Activated T-cell treated with anti-CD3 and anti-CD28 coated beads, Interleukin-2, amount 50 U/mL, for 72 hours (primary cell): ENCODE data around the gene RPL9. TPM values are rescaled to one million over a fixed set of nuclear protein-coding genes. Genes with fewer than 3 reads are reported as not detected.
A peak's percentile ranks its signal among the peaks of the same experiment; 100 is the strongest.
"Not testable (repeated sequence)": the region's sequence is repeated elsewhere in the genome, so short reads cannot be mapped to it uniquely, and the experiment has no call there.

ENCODE experiments used
- ATAC-seq, 2 donors: fragments of 150-1000 bp; cut with Tn5 transposase; replicated peaks in 1 of 2; 2 replicates each; pipeline ENCODE4 v1.10.0; 2021; ENCODE audit warnings: moderate library complexity in 2 of 2, mild to moderate bottlenecking in 1 of 2
- DNase-seq, 2 donors: peaks; one replicate each; pipeline ENCODE4 v3.0.0; 2021 to 2022; ENCODE audit warnings: mixed read lengths in 1 of 2
- H3K27ac Mint-ChIP-seq: one replicate; pipeline ENCODE4 v1.8.0; 2022; ENCODE audit warnings: mild to moderate bottlenecking, moderate library complexity, mixed read lengths
- H3K27me3 Mint-ChIP-seq: one replicate; pipeline ENCODE4 v1.8.0; 2022; ENCODE audit warnings: low read depth, mixed read lengths
- H3K36me3 Mint-ChIP-seq, 2 donors: one replicate each; pipeline ENCODE4 v1.8.0; 2022; ENCODE audit warnings: mixed read lengths in 2 of 2, mild to moderate bottlenecking in 1 of 2; ENCODE audit not compliant: insufficient read depth in 2 of 2
- H3K4me1 Mint-ChIP-seq: one replicate; pipeline ENCODE4 v1.8.0; 2022; ENCODE audit warnings: low read depth, mixed read lengths
- H3K4me3 Mint-ChIP-seq, 2 donors: one replicate each; pipeline ENCODE4 v1.8.0; 2022; ENCODE audit warnings: mild to moderate bottlenecking in 2 of 2, mixed read lengths in 2 of 2, moderate library complexity in 2 of 2
- H3K9me3 Mint-ChIP-seq, 2 donors: one replicate each; pipeline ENCODE4 v1.8.0; 2022; ENCODE audit warnings: mixed read lengths in 2 of 2
- total RNA-seq, 2 donors: library from RNA; stranded (reverse); gene quantifications; one replicate each; pipeline ENCODE4 v1.2.3, GENCODE V29; 2022

The RPL9 gene
- total RNA-seq: 1,000 to 10,000 TPM; 2,445 to 2,588 TPM

DNA sequence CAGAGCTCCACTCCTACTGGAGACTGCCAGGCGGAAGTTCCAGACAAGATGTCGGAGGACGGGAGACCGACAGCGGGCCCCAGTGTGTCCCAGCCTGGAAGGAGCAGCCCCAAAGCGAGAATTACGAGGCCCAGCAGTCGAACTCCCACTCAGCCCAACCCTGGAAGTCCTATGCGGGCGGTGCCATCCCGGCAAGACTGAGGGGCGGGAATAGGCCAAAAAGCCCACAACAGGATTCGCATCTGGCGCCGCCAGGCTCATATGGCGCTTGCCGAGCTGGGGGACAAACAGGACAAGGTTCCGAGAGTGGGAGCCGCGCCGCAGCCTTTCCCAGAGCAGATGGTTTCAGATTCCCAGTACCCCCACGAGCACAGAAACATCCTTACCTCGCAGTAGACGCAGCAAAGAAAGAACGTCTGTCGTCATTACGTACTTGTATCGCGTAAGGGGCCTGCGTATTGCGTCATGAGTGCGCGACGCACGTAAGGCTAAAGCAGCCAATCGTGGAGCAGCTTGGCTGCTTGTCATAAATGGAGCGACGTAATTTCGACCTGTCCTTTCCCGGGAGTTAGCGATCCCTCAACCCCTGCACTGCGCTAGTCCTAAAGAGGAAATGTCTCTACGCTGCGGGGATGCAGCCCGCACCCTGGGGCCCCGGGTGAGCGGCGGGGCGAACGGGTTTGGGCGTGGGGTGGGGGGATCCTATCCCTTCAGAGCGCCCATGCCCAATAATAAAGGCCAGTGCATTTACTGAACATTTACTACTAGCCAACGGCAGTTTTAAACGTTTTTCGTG lies at the start of gene RPL9, which contains the start of gene LIAS:
RPL9 (minus strand) TSS at position 418 of the 796 bp plus-strand sequence. CDS start 483 bp downstream, outside the sequence.
LIAS (plus strand) TSS at position 552 of the 796 bp plus-strand sequence; CDS start at position 614, 62 bp downstream.
- Mint-ChIP-seq H3K36me3 (peaks cover 23 to 46% of the 10 kb centered on the region in 2 donors), H3K27ac (peak within 1 kb of the TSS; percentile 100)

DNA sequence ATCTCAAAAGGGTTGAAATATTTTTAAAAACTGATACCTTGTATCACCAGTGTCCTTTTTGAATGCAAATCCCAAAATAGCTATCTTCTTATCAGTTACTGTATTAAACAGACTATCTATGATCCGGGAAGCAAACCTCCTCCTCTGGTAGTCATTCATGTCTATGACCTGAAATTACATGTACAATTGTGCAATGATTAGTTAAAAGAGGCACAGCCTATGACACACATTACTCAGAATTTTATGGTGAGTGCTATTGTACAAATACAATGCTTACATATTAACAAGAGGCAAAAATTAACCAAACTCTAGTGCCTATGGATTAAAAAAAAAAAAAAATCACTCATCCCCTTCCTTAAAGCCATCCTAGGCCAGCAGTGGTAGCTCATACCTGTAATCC lies 46.9 kb upstream of the RPL9 start:
- ATAC-seq (no peak), DNase-seq (no peak)
- H3K9me3 Mint-ChIP-seq: no peaks in the 10 kb centered on the region
- peaks cover 3 to 9% of the 10 kb centered on the region in 2 donors for H3K36me3 Mint-ChIP-seq
- no peaks in the 10 kb centered on the region for H3K27me3 Mint-ChIP-seq
- no peak overlapping the region for H3K27ac Mint-ChIP-seq
- H3K4me1 Mint-ChIP-seq: no peaks in the 10 kb centered on the region
- H3K4me3 Mint-ChIP-seq: no peak overlapping the region

More for the DNA sequence above, at the start of gene RPL9, which contains the start of gene LIAS:
- ATAC-seq: peak; percentile 92 to 93
- Mint-ChIP-seq H3K4me1 (peaks cover 70% of the 10 kb centered on the region), H3K4me3 (peak within 1 kb of the TSS; percentile 97 to 99), H3K27me3 (no peaks in the 10 kb centered on the region), H3K9me3 (no peaks in the 10 kb centered on the region)
- DNase-seq: peak; percentile 93

GRCh38 chr4:39504538-39504937 lies 45.8 kb upstream of the RPL9 start:
- Mint-ChIP-seq H3K4me3 (no peak overlapping the region), H3K9me3 (no peaks in the 10 kb centered on the region), H3K36me3 (peaks cover 3 to 9% of the 10 kb centered on the region in 2 donors), H3K27me3 (no peaks in the 10 kb centered on the region), H3K4me1 (no peaks in the 10 kb centered on the region), H3K27ac (no peak overlapping the region)
- DNase-seq (no peak), ATAC-seq (no peak)

- H3K27ac Mint-ChIP-seq, H3K27me3 Mint-ChIP-seq, H3K4me1 Mint-ChIP-seq, H3K9me3 Mint-ChIP-seq, H3K4me3 Mint-ChIP-seq, H3K36me3 Mint-ChIP-seq, ATAC-seq, DNase-seq: not testable (repeated sequence)
Observed at GRCh38 chr4:39502664-39503035, 43.9 kb upstream of the RPL9 start.

DNA sequence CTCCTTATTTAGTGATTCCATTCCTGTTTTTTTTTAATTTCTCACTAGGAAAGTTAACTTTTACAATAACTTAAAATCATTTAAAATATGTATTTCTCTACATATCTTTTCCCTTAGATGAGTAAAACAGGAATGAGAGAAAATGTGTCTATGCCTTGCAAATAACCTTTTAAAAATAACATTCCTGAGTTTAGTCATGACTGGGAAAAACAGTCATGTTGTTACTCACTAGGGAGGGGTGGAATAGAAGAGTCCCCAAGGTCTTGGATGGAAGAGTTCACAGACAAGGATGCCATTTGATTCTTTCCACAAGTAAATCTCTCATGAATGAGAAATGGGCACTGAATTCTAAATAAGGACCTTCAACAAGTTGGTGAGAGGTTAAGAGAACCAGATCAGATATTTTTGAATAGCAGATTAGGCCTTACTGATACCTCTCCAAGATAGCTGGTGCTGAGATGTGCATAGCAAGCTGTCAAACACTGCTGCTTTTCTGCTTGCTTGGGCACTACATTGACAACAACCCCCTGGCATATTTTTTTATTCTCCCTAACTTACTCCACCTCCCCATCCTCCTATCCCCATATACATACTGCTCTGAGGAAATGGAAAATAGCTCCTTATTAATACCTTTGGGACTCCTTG lies 43.4 kb upstream of the RPL9 start:
- ATAC-seq (no peak), DNase-seq (no peak)
- Mint-ChIP-seq H3K27ac (peak overlapping the region; percentile 28), H3K27me3 (no peaks in the 10 kb centered on the region), H3K36me3 (peaks cover 3 to 4% of the 10 kb centered on the region in 2 donors), H3K4me3 (no peak overlapping the region), H3K4me1 (no peaks in the 10 kb centered on the region), H3K9me3 (no peaks in the 10 kb centered on the region)

- Mint-ChIP-seq H3K27ac (no peak overlapping the region), H3K9me3 (no peaks in the 10 kb centered on the region), H3K27me3 (no peaks in the 10 kb centered on the region), H3K36me3 (peaks cover under 1 to 2% of the 10 kb centered on the region in 2 donors), H3K4me3 (no peak overlapping the region), H3K4me1 (no peaks in the 10 kb centered on the region)
- DNase-seq: no peak
- ATAC-seq: no peak
Observed at GRCh38 chr4:39498727-39499020, 40.0 kb upstream of the RPL9 start.

GRCh38 chr4:39497909-39498726 lies 39.4 kb upstream of the RPL9 start:
- no peak for DNase-seq
- peaks cover 0 to 2% of the 10 kb centered on the region in 2 donors for H3K36me3 Mint-ChIP-seq
- H3K4me1 Mint-ChIP-seq: no peaks in the 10 kb centered on the region
- H3K27ac Mint-ChIP-seq: no peak overlapping the region
- no peak overlapping the region for H3K4me3 Mint-ChIP-seq
- no peaks in the 10 kb centered on the region for H3K9me3 Mint-ChIP-seq
- ATAC-seq: no peak
- H3K27me3 Mint-ChIP-seq: no peaks in the 10 kb centered on the region

- no peak for ATAC-seq
- Mint-ChIP-seq H3K27me3 (no peaks in the 10 kb centered on the region), H3K36me3 (no peaks in the 10 kb centered on the region), H3K4me1 (no peaks in the 10 kb centered on the region), H3K9me3 (no peaks in the 10 kb centered on the region), H3K4me3 (no peak overlapping the region), H3K27ac (no peak overlapping the region)
- no peak for DNase-seq
Observed at GRCh38 chr4:39495446-39496213, 36.9 kb upstream of the RPL9 start.

DNA sequence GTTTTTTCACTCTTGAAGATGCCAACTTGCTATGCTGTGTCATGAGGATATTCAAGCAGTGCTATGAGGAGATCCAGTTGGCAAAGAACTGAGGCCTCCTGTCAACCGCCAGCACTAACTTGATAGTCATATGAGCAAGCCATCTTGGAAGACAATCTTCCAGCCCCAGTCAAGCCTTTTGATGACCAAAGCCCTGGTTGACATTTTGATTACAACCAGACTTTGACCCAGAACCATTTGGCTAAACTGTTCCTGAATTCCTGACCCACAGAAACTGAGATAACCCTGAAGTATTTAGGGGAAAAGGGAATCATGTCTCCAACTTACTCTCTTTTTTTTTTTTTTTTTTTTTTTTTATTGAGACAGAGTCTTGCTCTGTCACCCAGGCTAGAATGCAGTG lies 35.6 kb upstream of the RPL9 start:
- ATAC-seq (no peak), DNase-seq (no peak)
- H3K36me3 Mint-ChIP-seq: no peaks in the 10 kb centered on the region
- no peaks in the 10 kb centered on the region for H3K4me1 Mint-ChIP-seq
- H3K4me3 Mint-ChIP-seq: no peak overlapping the region
- H3K27me3 Mint-ChIP-seq: no peaks in the 10 kb centered on the region
- no peaks in the 10 kb centered on the region for H3K9me3 Mint-ChIP-seq
- no peak overlapping the region for H3K27ac Mint-ChIP-seq

DNA sequence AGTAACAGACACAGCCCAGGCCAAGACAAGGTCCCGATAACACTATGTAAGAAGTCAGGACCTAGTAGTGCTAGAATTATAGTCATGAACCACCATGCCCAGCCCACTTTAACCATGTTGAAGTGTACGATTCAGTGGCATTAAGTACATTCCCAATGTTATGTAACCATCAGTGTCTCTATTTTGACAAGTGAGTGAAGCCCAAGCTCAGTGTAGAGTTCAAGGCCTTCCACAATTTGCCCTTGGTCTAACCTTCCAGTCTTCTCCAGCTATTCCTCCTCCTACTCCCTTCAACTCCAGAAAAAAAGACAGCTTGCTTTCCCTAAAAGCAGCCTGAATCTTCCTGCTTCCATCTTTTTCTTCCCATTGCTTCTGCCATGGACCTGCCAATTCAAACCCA lies 31.6 kb upstream of the RPL9 start:
- ATAC-seq (no peak), DNase-seq (no peak)
- Mint-ChIP-seq H3K27ac (no peak overlapping the region), H3K36me3 (no peaks in the 10 kb centered on the region), H3K27me3 (no peaks in the 10 kb centered on the region), H3K4me3 (no peak overlapping the region), H3K4me1 (no peaks in the 10 kb centered on the region), H3K9me3 (no peaks in the 10 kb centered on the region)

DNA sequence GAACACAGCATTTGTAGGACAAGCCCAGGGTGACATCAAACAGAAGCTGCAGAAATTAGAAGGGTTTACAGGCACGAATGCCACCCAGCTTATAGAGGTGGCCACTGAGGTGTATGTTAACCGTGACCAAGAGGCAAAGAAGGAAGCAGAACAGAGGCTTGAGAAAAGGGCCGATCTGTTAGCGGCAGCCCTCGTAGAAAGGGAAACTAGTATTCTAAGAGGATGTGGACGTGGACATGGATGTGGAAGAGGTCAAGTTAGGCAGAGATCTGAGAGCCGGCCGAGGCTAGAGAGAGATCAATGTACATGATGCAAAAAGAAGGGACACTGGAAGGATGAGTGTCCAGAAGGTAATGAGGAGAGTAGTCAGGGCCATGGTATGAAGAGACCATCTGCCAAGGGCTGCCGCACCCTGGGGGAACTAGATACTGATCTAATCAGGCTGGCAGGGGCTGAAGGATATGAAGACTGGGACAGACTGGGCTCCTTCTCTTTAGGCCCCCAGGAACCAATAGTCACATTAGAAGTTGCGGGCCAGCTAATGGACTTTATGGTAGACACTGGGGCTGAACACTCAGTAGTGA lies 27.6 kb upstream of the RPL9 start:
- Mint-ChIP-seq H3K4me3 (no peak overlapping the region), H3K27me3 (no peaks in the 10 kb centered on the region), H3K9me3 (no peaks in the 10 kb centered on the region), H3K36me3 (no peaks in the 10 kb centered on the region), H3K4me1 (no peaks in the 10 kb centered on the region), H3K27ac (no peak overlapping the region)
- ATAC-seq (no peak), DNase-seq (no peak)

GRCh38 chr4:39484582-39485272 lies 26.0 kb upstream of the RPL9 start:
- DNase-seq: no peak
- no peak overlapping the region for H3K27ac Mint-ChIP-seq
- no peaks in the 10 kb centered on the region for H3K36me3 Mint-ChIP-seq
- no peaks in the 10 kb centered on the region for H3K27me3 Mint-ChIP-seq
- H3K4me1 Mint-ChIP-seq: no peaks in the 10 kb centered on the region
- no peak for ATAC-seq
- no peaks in the 10 kb centered on the region for H3K9me3 Mint-ChIP-seq
- no peak overlapping the region for H3K4me3 Mint-ChIP-seq
